ENCODE measurements around the gene TRIM24.

- no peak for TF ChIP-seq CTCF (IDR thresholded peaks at IDR 0.05; ENCODE audit: insufficient read depth, low read depth, low read length)
- TF ChIP-seq EZH2 (IDR thresholded peaks at IDR 0.05; ENCODE audit: insufficient read depth, low read length): no peak
Measured at GRCh38 chr7:138542183-138542582, 82.1 kb downstream of the TRIM24 start.

Measured in astrocyte (in vitro differentiated cells and primary cell).